NAMALWA (cell line): ENCODE data around the gene LCN15.

Source experiments
- DNase-seq: peaks from one replicate; pipeline ENCODE4 v3.0.0-alpha.2; 2015; ENCODE audit warnings: low spot score

Gene LCN15

DNA sequence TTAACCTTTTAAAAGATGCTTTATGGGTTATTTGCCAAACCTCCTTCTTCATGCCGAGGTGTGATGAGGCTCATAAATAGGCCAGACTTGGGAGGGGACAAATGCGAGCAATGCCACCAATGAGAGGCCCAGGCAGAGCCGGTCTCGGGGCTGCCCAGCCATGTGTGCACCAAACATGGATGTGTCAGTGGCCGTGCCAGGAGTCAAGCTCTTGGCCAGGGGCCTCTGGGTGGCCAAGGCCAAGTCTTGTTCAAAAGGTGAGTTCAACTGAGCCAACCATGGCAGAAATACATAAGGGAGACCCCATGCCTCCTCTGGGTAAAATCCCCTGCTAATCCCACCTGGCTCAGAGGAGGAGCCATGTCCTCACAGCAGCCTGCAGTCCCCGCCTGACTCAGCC, 10.9 kb upstream of the LCN15 start:
- no peak for DNase-seq

DNA sequence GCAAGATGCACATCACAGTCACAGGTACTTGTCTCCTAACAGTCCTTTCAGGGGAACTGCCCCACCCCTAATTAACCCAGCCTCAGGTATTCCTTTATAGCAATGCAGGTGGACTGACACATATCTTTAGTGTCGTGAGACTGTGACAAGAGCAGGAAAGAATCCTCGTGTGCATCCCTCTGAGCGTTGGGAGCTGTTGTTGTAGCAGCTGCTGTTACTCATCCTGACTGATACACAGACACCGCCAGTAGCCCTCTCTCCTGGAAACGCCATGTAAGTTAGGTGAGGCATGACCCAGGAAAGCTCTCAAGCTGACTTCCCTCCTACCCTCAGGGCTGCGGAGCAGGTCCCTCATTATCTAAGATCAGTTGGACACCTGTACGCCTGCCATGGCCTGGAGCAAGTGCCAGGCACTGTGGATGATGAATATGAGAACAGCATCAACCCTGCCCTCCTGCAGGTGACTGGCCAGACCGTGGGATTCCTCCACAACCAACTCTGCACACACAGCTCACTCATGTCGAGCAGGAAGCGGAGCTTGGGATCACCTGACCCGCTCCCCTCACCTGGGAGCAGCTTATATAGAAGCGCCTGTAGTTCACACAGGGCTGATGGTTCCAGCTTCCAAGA, 10.2 kb upstream of the LCN15 start:
- DNase-seq = no peak

DNA sequence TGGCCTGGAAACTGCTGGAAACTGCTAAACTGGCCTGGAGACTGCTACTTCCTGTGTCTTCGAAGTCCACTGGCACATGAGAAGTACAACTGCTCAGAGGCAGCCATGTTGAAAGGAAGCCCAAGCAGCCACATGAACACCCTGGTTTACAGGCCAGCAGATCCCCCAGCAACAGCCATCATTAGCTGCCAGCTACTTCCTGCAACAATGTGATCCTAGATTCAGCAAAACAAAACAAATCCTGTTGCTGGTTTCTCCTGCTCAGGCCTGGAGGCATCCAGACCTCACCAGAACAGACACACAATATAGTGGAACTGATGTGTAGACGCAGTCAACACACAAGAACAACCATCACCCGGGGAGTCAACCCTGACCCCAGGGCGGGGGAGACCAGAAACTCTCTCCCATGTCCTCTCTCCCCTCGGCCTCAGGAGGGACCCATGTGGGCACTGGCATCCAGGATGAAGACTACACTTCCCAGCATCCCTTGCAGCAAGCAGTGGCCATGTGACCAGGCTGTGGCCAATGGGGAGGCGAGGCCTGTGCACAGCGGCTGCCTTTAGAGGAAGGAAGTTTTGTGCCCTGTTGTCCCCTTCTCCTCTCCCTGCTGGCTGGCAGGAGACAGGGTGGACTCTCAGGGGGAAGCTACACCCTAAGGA, 9.2 kb upstream of the LCN15 start:
- peak; percentile 91 for DNase-seq

DNA sequence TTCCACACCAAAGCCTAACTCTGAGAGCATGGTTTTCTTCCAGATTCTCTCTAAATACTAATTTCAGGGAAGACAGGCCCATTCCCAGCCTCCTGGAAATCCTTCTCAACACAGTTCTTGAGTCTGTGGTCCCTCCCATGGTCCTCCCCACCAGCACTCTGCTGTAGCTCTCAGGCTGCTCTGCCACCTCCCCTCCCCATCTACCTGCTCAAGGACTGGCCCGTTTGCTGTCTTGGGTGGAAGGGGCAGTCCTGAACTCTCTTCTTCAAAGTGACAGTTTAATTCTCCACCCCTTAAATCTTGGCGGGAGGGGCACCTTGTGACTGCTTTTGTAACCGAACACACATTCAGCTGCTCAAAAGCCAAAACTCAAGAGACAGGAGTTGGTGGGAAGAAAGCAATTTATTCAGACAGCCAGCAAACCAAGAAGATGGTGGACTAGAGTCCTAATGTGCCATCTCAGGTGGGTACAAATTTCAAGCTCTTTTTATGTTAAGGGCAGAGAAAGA, 7.6 kb upstream of the LCN15 start:
- peak; percentile 28 for DNase-seq

DNA sequence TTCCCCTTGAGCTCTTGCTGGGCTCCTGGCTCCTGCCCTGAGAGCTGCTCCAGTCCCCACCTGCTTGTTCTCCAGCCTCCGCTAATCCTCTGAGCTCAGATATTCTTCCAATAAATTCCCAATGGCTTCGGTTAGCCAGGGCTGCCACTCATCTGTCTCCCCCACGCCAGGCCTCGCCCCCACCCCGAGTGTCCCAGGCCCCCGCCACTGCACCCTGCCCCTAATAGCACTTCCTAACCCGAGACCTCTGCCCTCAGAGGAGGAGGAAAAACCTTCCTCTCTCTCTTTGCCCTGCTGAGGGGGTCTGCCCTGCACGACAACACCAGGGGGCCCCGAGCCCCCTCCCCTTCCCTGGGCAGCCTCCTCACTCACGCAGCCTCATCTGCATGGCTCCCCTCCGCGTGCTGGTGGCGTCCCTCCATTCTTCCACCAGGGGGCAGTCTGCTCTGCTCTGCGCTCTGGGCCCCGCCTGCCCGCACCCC, 5.4 kb upstream of the LCN15 start:
- DNase-seq = peak; percentile 69

DNA sequence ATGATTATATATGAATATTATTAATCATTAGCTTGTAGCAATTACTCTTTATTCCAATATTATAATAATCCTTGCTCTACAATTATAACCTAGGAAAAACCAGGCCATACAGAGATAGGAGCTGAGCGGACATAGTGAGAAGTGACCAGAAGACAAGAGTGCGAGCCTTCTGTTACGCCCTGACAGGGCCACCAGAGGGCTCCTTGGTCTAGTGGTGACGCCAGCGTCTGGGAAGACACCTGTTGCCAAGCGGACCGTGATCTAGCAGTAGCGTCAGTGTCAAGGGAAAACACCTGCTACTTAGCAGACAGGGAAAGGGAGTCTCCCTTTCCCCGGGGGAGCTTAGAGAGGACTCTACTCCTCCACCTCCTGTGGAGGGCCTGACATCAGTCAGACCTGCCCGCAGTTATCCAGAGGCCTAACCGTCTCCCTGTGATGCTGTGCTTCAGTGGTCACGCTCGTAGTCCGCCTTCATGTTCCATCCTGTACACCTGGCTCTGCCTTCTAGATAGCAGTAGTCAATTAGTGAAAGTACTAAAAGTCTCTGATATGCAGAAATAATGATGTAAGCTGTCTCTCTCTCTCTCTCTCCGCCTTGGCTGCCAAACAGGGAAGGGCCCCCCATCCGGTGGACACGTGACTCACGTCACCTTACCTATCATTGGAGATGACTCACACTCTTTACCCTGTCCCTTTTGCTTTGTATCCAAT, 2.2 kb upstream of the LCN15 start:
- DNase-seq = peak; percentile 93

DNA sequence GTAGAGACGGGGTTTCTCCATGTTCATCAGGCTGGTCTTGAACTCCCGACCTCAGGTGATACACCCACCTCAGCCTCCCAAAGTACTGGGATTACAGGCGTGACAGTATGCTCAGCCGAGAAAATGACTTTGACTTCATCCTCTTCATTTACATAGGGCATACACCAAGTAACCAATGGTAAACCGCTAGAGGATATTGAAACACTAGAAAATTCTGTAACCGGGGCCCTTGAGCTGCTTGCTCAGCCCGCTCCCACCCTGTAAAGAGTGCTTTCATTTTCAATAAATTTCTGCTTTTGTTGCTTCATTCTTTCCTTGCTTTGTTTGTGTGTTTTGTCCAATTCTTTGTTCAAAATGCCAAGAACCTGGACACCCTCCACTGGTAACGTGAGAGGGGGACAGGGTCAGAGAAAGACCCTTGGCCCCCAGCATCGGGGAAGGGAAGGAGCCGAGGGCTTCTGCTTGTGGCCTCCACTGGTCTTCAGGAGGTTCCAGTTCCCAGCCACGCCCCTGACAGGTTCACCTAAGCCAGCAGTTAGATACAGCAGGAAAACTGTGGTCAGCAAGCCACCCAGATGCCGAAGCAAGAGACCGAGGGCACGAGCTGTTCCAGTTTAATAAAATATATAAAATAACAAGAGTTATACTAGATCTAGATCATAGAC, 1.6 kb upstream of the LCN15 start:
- peak; percentile 65 for DNase-seq

DNA sequence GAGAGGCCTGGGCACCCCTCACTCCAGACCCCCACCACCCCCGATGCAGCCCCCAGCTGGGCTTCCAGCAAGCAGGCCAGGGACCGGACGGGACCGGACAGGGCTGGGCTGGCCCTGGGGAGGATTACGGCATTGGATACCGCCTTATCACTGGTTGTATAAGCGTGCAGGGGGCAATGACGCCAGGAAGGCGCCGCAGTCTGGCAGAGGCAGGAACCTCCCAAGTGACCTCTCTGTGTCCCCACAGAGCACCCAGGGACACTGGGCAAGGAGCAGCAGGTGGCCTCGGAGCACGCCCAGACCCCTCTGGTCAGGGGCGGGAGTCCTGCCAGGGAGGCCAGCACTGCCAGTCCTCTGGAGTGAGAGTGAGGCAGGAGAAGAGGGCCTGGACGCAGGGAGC, 723 bp upstream of the LCN15 start:
- DNase-seq = no peak

DNA sequence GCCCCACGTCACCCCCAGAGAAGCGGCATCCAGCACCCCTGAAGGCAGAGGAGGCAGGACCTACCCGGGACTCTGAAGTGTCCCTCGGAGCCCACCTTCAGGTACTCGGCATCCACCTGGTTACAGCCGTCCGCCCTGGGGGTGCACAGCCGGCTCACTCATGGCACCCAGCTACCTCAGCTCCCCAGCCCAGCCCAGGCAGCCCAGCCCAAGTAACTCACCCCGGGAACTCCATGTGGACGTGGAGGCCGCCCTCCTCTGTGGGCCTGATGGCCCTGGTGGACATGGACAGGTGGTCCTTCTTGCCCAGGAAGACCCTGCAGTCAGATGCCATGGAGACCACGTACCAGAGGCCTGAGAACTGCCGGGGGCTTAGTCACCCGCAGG, 676 bp downstream of the LCN15 start:
- no peak for DNase-seq

DNA sequence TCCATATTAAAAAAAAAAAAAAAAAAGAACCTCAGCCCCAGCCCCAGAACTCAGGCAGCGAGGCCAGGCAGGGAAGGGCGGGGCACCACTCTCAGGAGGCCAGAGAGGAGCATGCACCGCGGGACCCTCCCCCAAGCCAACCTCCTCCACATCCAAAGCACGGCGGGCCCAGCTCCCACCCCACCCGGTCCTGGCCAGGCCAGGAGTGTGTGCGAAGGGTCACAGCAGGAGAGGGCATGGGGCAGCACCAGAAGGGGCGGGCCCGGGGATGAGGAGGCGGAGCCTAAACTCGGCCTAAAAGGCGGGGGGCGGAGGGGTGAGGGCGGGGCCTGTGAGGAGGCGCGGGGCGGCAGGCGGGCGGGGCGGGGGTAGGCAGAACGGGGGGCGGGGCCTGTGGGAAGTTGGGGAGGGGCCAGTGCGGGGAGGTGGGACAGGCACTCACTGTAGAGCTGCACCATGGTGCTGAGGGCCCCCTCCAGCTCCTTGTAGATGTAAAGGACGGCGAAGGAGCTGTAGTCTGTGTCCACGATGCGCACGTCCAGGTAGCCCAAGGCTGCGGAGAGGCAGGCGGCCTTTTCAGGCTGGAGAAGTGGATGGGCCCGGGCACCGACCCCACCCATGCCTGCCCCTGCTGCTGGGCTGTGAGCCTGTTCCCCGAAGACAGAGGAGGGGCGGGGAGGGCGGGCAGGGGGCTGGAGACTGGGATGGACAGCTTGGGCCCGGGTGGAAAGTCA, 1.2 kb downstream of the LCN15 start:
- peak; percentile 76 for DNase-seq

DNA sequence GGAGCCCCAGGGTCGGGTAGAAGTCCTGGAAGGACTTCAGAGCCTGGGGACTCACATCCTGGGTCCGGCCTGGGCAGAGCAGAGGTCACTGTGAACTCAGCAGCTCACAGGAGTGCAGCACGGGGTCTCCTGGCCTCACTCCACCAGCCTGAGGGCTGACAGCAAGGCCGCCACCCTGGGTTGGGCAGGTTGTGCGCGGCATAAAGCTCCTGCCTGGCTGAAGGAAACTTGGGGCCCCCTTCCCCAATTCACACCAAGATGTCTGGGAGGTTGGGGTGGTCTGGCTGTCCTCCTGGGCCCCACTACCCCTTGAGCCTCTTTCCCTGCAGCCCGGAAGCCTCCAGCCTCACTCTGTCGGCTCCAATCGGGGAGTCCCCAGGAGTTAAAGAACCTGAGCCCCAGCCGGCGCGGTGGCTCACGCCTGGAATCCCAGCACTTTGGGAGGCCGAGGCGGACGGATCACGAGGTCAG, 2.1 kb downstream of the LCN15 start:
- DNase-seq = no peak

DNA sequence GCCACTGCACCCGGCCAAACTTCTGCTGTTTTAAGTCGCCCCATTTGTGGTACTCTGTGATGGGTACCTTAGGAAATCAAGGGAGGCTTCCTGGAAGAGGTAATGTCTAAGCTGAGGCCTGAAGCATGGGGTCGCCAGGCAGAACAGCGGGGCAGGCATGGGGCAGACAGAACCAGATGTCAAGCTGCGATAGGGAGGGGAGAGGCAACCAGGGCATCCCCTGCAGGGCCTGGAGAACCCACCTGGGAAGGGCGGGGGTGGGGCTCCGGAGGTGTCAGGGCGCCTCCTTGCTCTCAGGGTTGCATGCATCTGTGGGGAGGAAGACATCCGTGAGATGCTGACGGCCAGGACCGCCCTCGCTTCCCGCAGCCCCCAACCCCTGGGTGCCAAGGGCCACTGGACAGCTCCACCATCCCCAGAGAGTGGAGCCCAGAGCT, 2.8 kb downstream of the LCN15 start:
- DNase-seq = no peak

DNA sequence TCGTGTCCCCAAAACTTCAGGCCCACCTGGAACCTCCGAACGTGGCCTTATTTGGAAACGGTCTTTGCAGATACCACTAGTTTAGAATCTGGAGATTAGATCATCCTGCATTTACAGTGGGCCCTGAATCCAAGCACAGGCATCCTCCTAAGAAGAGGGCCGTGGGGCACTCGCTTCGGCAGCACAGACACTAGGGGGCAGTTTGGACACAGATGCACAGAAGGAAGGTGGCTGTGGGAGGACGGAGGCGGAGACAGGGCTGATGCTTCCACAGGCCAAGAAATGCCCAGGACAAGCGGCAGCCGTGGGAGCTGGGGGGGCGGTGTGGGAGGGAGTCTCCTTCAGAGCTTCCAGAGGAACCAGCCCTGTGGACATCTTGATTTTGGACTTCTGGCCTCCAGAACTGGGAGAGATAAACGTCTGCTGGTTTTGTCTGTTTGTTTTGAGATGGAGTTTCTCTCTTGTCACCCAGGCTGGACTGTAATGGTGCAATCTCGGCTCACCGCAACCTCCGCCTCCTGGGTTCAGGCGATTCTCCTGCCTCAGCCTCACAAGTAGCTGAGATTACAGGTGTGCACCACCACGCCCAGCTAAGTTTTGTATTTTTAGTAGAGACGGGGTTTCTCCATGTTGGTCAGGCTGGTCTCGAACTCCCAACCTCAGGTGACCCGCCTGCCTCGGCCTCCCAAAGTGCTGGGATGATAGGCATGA, 3.3 kb downstream of the LCN15 start:
- DNase-seq = peak; percentile 81

DNA sequence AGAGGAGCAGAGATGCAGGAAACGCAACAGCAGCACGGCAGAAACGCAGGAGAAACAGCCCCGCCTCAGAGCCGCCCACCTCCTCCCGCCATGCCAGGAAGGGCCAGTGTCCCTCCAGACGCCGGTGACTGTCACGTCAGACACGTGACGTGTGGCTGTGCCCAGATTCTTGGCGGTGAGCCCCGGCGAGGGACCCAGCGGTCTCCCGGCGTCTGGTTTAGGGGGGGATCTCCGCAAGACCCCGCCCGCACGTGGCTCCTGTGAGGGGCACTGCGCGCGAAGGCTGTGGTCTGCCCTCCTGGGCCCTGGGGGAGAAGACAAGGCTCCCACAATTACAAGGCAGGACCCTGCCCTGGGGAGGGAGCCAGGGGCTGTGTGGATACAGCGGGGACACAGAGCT, 3.9 kb downstream of the LCN15 start:
- no peak for DNase-seq

DNA sequence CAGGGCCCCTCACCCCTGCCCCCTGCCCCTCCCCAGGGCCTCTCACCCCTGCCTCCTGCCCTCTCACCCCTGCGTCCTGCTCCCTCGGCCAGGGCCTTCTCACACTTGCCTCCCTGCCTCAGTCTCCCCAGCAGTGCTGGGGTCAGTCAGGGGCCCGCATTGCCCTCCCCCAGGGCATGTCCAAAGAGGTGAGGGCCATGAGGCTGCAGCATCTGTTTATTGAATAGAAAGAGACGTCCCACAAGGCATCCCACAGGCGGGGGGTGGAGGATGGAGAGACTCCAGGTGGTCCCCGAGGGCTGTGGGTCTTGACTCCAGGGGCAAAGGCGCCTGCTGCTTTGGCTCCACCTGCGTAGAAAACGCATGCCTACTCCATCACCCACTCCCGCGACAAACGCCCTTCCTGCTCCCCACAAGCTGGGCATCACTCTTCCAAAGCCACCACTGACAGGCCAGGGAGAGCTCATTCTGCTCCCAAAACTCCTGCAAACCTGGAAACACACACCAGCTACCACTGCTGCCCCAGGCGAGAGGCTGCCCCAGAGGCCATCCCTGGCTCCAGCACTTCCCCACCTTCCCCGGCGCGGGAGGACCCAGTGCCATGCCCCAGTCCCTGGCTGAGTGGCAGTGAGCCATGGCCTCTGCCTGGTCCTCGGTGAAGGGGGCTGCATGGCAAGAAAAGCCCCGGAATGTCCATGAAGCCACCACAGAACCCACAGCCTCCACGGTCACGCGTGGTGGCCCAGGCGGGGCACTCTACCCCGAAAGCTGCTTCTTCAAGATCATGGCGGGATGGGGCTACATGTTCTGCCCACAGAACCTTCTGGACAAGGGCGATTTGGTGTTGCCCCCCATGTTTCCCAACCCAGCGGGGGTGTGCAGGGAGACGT, 4.6 kb downstream of the LCN15 start:
- DNase-seq = no peak

DNA sequence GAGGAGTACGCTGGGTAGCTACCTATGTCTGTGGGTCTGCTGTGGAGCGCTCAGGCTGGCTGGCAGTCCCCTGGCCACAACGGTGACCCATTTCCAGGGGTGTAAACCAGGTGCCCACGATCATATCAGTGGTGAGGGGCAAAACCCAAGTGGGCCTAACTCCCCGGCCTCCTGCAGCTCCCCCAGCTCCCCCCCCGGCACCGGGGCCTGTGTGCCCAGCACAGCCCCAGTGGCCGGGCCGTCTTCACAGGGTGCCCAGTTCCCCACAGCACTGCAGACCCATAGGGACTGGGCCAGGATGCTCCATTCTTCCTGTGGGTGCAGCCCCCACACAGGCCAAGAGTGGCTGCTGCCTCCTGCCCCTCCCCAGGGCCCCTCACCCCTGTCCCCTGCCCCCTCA, 5.3 kb downstream of the LCN15 start:
- DNase-seq = no peak

DNA sequence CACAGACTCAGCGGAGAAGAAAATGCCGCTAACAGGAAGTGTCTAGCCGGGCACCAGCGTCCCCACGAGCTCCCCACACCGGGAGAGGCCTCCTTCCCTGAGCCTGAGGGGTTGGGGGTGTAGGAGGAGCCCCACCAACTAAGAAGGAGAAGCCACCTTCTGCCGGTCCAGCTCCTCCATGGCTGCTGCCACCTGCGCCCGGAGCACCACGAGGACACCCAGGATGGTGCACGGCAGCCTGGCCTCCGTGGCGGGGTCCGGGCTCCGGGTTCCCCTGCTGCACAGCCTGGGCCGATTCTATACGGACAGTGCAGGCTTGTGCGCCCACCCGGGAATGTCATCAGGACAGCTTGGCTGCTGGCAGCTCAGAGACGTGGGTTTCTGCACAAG, 6.6 kb downstream of the LCN15 start:
- DNase-seq = no peak

DNA sequence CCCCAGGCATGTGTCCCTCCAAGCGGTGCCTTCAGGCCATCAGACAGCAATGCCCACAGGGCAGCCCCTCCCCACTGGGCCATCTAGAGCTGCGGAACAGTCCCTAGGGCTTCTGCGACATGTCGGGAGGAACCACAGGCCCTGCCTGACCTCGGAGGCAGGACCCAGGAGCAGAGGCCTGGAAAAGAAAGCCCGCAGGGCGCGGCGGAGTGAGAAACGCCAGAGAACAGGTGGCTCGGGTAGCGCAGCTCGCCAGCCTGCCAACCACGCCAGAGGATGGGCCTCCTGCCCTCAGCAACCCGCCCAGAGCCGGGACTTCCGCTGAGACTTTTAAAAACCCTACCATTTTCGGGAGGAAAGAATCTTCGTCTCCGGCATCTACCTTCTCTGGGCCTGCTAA, 7.0 kb downstream of the LCN15 start:
- DNase-seq = no peak

DNA sequence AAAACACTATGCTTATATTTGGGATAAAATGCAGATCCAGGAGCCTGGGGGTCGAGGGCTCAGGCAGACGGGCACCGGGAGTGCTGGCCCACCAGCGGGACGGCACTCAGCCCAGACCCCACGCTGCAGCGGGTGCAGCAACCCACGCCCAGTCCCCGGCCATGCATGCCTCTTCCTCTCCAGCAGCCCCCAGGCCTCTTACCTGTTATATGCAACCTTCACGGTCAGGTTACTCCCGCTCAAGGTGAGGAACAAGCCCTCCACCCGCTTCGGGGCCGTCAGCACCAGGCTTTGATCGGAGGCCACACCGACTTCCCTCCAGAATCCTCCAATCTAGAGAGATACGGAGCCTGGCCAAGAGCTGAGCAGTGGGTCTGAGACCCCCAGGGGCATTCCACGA, 7.5 kb downstream of the LCN15 start:
- no peak for DNase-seq

DNA sequence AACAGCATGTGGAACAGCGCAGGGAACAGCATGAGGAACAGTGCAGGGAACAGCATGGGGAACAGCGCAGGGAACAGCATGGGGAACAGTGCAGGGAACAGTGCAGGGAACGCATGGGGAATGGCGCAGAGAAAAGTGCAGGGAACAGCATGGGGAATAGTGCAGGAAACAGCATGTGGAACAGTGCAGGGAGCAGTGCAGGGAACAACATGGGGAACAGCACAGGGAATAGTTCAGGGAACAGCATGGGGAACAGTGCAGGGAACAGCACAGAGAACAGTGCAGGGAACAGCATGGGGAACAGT, 8.2 kb downstream of the LCN15 start:
- DNase-seq = no peak
